SK-N-SH treated with all-trans-retinoic acid at 6 μM for 48 hours (cell line): ENCODE data around the gene CDC25C.

Experiments
- ATAC-seq: fragments of 200-7000 bp; cut with Tn5 transposase; 3 replicates; pipeline ENCODE4 v1.9.1; 2020; ENCODE audit warnings: mild to moderate bottlenecking, moderate library complexity
- ARNTL ChIP-seq: fragments of 450-650 bp; formaldehyde crosslinking; IDR thresholded peaks from 2 replicates; pipeline ENCODE4 v1.5.0; 2020; ENCODE audit warnings: low read depth, mild to moderate bottlenecking, moderate library complexity, borderline replicate concordance
- BACH2 ChIP-seq: fragments of 250-450 bp; sonication (Bioruptor Pico); IDR thresholded peaks from 2 replicates; pipeline ENCODE4 v1.9.0; 2021; ENCODE audit warnings: mild to moderate bottlenecking, borderline replicate concordance
- CSDC2 ChIP-seq: fragments of 250-450 bp; sonication (Bioruptor Pico); IDR thresholded peaks from 2 replicates; pipeline ENCODE4 v1.5.0; 2020; ENCODE audit warnings: mild to moderate bottlenecking, moderate library complexity
- ESRRG ChIP-seq: fragments of 250-450 bp; sonication (Bioruptor Pico); IDR thresholded peaks from 2 replicates; pipeline ENCODE4 v1.6.1; 2021; ENCODE audit warnings: mild to moderate bottlenecking
- GLIS3 ChIP-seq: fragments of 250-450 bp; sonication (Bioruptor Pico); IDR thresholded peaks from 2 replicates; pipeline ENCODE4 v1.5.0; 2020; ENCODE audit warnings: mild to moderate bottlenecking, moderate library complexity
- ISL1 ChIP-seq: fragments of 250-450 bp; sonication (Bioruptor Pico); IDR thresholded peaks from 2 replicates; pipeline ENCODE4 v2.1.2; 2022; ENCODE audit warnings: mild to moderate bottlenecking, moderate library complexity
- OSR1 ChIP-seq: fragments of 250-450 bp; sonication (Bioruptor Pico); IDR thresholded peaks from 2 replicates; pipeline ENCODE4 v1.8.0; 2022; ENCODE audit warnings: moderate library complexity, mild to moderate bottlenecking, inconsistent platforms
- PPARA ChIP-seq: fragments of 250-450 bp; sonication (Bioruptor Pico); IDR thresholded peaks from 2 replicates; pipeline ENCODE4 v1.5.0; 2020; ENCODE audit warnings: mild to moderate bottlenecking, borderline replicate concordance
- RARB ChIP-seq: fragments of 250-450 bp; sonication (Bioruptor Pico); IDR thresholded peaks from 2 replicates; pipeline ENCODE4 v1.8.0; 2021; ENCODE audit warnings: mild to moderate bottlenecking, moderate library complexity
- SNAI2 ChIP-seq: fragments of 250-450 bp; sonication (Bioruptor Pico); IDR thresholded peaks from 2 replicates; pipeline ENCODE4 v1.5.0; 2020; ENCODE audit warnings: mild to moderate bottlenecking, moderate library complexity
- TCF4 ChIP-seq: fragments of 250-450 bp; sonication (Bioruptor Pico); IDR thresholded peaks from 2 replicates; pipeline ENCODE4 v1.8.0; 2021; ENCODE audit warnings: mild to moderate bottlenecking, moderate library complexity, borderline replicate concordance
- TOX ChIP-seq: fragments of 250-450 bp; sonication (Bioruptor Pico); IDR thresholded peaks from 2 replicates; pipeline ENCODE4 v1.8.0; 2021; ENCODE audit warnings: mild to moderate bottlenecking, moderate library complexity, borderline replicate concordance
- ZC3H10 ChIP-seq: fragments of 250-450 bp; sonication (Bioruptor Pico); IDR thresholded peaks from 2 replicates; pipeline ENCODE4 v1.5.1; 2021; ENCODE audit warnings: mild to moderate bottlenecking, moderate library complexity
- ZFP3 ChIP-seq: fragments of 250-450 bp; sonication (Bioruptor Pico); IDR thresholded peaks from 2 replicates; pipeline ENCODE4 v1.5.0; 2020; ENCODE audit warnings: mild to moderate bottlenecking, moderate library complexity
- ZFP30 ChIP-seq: fragments of 450-650 bp; formaldehyde crosslinking; IDR thresholded peaks from 2 replicates; pipeline ENCODE4 v1.5.0; 2022; ENCODE audit warnings: mild to moderate bottlenecking, moderate library complexity
- ZNF565 ChIP-seq: fragments of 450-650 bp; formaldehyde crosslinking; conservative IDR thresholded peaks from 2 replicates; pipeline ENCODE4 v1.5.0; 2020; ENCODE audit warnings: low read depth, mild to moderate bottlenecking, moderate library complexity
- ZNF70 ChIP-seq: fragments of 450-650 bp; formaldehyde crosslinking; IDR thresholded peaks from 2 replicates; pipeline ENCODE4 v1.5.0; 2020; ENCODE audit warnings: mild to moderate bottlenecking, moderate library complexity
- ZNF8 ChIP-seq: fragments of 450-650 bp; formaldehyde crosslinking; IDR thresholded peaks from 2 replicates; pipeline ENCODE4 v1.5.0; 2020; ENCODE audit warnings: mild to moderate bottlenecking, moderate library complexity
- TF ChIP-seq, protein P1 (sequence below): fragments of 250-450 bp; sonication (Bioruptor Pico); IDR thresholded peaks from 2 replicates; pipeline ENCODE4 v1.5.0; 2020; ENCODE audit warnings: mild to moderate bottlenecking, moderate library complexity
- TF ChIP-seq, protein P2 (sequence below): fragments of 250-450 bp; sonication (Bioruptor Pico); IDR thresholded peaks from 2 replicates; pipeline ENCODE4 v1.8.0; 2020; ENCODE audit warnings: mild to moderate bottlenecking, moderate library complexity, borderline replicate concordance
- TF ChIP-seq, protein P3 (sequence below): fragments of 250-450 bp; sonication (Bioruptor Pico); IDR thresholded peaks from 2 replicates; pipeline ENCODE4 v1.5.1; 2021; ENCODE audit warnings: mild to moderate bottlenecking, moderate library complexity
- TF ChIP-seq, protein P4 (sequence below): fragments of 250-450 bp; sonication (Bioruptor Pico); IDR thresholded peaks from 2 replicates; pipeline ENCODE4 v1.5.1; 2020; ENCODE audit warnings: low read depth, mild to moderate bottlenecking, moderate library complexity

Gene CDC25C

DNA sequence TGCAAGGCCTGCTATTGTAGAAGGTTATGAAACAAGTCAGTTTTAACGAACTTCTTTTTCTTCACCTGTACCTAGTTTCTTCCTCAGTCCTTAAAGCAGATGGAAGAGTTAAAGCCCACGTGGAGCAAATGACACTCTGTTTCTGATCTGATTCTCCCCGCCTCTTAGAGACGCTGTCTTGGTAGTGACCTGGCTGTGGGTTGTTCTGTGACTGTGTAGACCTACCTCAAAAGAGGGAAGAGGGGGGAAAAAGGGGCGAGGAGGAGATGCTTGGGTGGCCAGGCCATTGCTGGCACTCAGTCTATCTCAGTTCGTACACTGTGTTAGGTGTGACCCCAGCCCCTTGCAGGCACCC, 57.8 kb downstream of the CDC25C start (continued):
- TF ChIP-seq, protein P1, sequence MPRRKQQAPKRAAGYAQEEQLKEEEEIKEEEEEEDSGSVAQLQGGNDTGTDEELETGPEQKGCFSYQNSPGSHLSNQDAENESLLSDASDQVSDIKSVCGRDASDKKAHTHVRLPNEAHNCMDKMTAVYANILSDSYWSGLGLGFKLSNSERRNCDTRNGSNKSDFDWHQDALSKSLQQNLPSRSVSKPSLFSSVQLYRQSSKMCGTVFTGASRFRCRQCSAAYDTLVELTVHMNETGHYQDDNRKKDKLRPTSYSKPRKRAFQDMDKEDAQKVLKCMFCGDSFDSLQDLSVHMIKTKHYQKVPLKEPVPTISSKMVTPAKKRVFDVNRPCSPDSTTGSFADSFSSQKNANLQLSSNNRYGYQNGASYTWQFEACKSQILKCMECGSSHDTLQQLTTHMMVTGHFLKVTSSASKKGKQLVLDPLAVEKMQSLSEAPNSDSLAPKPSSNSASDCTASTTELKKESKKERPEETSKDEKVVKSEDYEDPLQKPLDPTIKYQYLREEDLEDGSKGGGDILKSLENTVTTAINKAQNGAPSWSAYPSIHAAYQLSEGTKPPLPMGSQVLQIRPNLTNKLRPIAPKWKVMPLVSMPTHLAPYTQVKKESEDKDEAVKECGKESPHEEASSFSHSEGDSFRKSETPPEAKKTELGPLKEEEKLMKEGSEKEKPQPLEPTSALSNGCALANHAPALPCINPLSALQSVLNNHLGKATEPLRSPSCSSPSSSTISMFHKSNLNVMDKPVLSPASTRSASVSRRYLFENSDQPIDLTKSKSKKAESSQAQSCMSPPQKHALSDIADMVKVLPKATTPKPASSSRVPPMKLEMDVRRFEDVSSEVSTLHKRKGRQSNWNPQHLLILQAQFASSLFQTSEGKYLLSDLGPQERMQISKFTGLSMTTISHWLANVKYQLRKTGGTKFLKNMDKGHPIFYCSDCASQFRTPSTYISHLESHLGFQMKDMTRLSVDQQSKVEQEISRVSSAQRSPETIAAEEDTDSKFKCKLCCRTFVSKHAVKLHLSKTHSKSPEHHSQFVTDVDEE (CRISPR knock-in tag): no peak
- TF ChIP-seq BACH2: no peak

DNA sequence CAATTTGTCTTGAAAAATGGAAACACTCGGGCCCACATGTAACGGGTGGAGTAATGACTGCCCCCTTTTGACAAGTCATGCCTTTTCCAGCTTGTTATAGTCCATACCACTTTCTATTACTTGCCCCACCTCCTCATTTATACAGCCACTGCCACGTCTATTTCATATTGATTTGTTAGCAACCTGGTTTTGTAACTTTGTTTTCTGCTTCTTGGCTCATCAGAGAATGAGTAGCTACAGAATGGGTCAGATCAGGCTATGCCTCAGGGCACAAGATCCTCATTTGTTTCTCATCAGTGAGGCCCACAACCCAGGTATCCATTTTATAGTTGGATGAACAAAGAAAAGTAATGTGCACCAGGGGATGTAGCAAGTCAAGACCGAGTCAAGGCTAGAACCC, 58.9 kb downstream of the CDC25C start:
- no peak for TF ChIP-seq ZNF70 (CRISPR knock-in tag)
- no peak for TF ChIP-seq ISL1
- no peak for TF ChIP-seq ZC3H10 (CRISPR knock-in tag)
- no peak for TF ChIP-seq ZNF8 (CRISPR knock-in tag)
- TF ChIP-seq, protein P2, sequence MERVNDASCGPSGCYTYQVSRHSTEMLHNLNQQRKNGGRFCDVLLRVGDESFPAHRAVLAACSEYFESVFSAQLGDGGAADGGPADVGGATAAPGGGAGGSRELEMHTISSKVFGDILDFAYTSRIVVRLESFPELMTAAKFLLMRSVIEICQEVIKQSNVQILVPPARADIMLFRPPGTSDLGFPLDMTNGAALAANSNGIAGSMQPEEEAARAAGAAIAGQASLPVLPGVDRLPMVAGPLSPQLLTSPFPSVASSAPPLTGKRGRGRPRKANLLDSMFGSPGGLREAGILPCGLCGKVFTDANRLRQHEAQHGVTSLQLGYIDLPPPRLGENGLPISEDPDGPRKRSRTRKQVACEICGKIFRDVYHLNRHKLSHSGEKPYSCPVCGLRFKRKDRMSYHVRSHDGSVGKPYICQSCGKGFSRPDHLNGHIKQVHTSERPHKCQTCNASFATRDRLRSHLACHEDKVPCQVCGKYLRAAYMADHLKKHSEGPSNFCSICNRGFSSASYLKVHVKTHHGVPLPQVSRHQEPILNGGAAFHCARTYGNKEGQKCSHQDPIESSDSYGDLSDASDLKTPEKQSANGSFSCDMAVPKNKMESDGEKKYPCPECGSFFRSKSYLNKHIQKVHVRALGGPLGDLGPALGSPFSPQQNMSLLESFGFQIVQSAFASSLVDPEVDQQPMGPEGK (CRISPR knock-in tag): no peak
- TF ChIP-seq OSR1 (CRISPR knock-in tag): no peak
- TF ChIP-seq, protein P3, sequence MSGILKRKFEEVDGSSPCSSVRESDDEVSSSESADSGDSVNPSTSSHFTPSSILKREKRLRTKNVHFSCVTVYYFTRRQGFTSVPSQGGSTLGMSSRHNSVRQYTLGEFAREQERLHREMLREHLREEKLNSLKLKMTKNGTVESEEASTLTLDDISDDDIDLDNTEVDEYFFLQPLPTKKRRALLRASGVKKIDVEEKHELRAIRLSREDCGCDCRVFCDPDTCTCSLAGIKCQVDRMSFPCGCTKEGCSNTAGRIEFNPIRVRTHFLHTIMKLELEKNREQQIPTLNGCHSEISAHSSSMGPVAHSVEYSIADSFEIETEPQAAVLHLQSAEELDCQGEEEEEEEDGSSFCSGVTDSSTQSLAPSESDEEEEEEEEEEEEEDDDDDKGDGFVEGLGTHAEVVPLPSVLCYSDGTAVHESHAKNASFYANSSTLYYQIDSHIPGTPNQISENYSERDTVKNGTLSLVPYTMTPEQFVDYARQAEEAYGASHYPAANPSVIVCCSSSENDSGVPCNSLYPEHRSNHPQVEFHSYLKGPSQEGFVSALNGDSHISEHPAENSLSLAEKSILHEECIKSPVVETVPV (CRISPR knock-in tag): no peak
- no peak for TF ChIP-seq GLIS3 (CRISPR knock-in tag)
- TF ChIP-seq ZFP30 (CRISPR knock-in tag): no peak
- TF ChIP-seq, protein P1 (CRISPR knock-in tag): no peak
- no peak for TF ChIP-seq RARB
- TF ChIP-seq ZNF565 (CRISPR knock-in tag): no peak
- no peak for TF ChIP-seq PPARA (CRISPR knock-in tag)
- no peak for TF ChIP-seq ESRRG
- ATAC-seq: no peak

DNA sequence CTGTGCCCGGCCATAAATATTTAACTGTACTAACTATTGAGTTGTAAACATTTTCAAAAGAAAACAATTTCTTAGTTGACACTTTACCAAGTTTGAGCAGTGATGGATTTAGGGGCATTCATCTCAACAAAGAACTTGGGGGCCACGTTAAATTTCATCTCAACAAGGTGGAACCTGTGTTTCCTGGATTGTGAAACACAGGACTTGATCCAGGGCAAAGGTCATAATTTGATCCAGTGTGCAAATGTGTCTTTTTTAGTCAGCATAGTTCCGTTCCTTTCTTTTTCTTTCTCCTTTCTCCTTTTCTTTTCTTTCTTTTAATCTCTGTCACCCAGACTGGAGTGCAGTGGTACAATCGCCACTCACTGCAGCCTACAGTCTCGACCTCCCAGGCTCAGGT, 60.3 kb downstream of the CDC25C start:
- no peak for ATAC-seq
- no peak for TF ChIP-seq SNAI2 (CRISPR knock-in tag)
- TF ChIP-seq ESRRG: no peak

DNA sequence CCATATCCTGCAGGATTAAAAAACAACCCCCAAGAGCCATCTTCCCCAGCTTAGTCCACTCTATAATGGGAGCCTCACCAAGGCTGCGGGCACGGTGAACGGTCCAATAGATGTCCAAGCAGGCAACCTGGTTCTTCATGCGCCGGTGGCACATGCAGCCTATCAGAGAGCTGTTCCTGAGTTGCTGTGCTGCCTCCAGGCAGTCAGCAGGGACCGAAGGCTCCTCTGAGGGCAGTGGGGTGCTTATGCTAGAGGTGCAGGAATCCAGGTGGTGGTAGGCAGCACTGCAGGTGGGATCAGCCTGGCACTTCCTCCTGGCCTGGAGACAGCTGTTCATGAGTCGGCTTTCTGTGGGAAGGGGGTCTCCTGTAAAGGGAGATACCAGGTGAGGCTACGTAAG, 67.4 kb downstream of the CDC25C start:
- ATAC-seq: no peak
- TF ChIP-seq GLIS3 (CRISPR knock-in tag) (no peak), ZNF8 (CRISPR knock-in tag) (no peak), ARNTL (no peak), ZNF565 (CRISPR knock-in tag) (no peak), CSDC2 (no peak), RARB (no peak), TOX (CRISPR knock-in tag) (no peak), ZFP3 (CRISPR knock-in tag) (no peak), ZC3H10 (CRISPR knock-in tag) (no peak)

DNA sequence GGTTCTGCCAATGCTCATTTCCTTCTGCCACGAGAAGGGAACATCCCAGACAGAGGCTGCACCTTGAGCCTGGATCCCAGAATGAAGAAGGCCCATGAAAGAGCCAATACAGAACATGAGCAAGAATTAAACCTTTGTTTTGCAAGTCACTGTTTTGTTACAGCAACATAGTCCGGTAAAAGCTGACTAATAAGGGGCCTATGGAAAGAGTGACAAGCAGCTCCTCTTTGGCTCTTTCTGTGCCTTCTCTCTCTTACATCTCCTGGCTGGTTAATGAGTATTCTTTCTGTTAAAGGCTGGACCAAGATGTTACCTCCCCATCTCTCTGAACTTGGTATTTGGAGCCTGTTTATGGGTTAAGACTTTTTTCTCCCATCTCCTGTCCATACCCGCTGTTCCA, 68.0 kb downstream of the CDC25C start:
- no peak for ATAC-seq
- TF ChIP-seq ZFP30 (CRISPR knock-in tag) (no peak), ZFP3 (CRISPR knock-in tag) (no peak), ARNTL (no peak), ZNF8 (CRISPR knock-in tag) (no peak), OSR1 (CRISPR knock-in tag) (no peak), PPARA (CRISPR knock-in tag) (no peak), RARB (no peak), ZC3H10 (CRISPR knock-in tag) (no peak), ZNF565 (CRISPR knock-in tag) (no peak), ESRRG (no peak), TCF4 (CRISPR knock-in tag) (no peak)
- TF ChIP-seq, protein P4, sequence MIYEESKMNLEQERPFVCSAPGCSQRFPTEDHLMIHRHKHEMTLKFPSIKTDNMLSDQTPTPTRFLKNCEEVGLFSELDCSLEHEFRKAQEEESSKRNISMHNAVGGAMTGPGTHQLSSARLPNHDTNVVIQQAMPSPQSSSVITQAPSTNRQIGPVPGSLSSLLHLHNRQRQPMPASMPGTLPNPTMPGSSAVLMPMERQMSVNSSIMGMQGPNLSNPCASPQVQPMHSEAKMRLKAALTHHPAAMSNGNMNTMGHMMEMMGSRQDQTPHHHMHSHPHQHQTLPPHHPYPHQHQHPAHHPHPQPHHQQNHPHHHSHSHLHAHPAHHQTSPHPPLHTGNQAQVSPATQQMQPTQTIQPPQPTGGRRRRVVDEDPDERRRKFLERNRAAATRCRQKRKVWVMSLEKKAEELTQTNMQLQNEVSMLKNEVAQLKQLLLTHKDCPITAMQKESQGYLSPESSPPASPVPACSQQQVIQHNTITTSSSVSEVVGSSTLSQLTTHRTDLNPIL (CRISPR knock-in tag): no peak
- TF ChIP-seq, protein P1 (CRISPR knock-in tag): no peak
